HL-60 (cell line): Measurements from ENCODE around the gene IRS2.

Experiments used
- DNase-seq, 2 experiments: peaks; one replicate each; pipeline ENCODE4 v3.0.0-alpha.2; 2010 to 2020; ENCODE audit warnings: low read depth in 1 of 2, low spot score in 1 of 2
- H3K27ac ChIP-seq: fragments of 250-450 bp; sonication (Bioruptor Pico); replicated peaks from 2 replicates; pipeline ENCODE4 v1.5.1; 2020; ENCODE audit warnings: mild to moderate bottlenecking, moderate library complexity
- H3K27me3 ChIP-seq: fragments of 250-450 bp; sonication (Bioruptor Pico); 2 replicates; pipeline ENCODE4 v1.5.1; 2021; ENCODE audit warnings: mild to moderate bottlenecking, moderate library complexity; ENCODE audit not compliant: insufficient read depth, poor library complexity, severe bottlenecking
- H3K4me3 ChIP-seq: replicated peaks from 2 replicates; pipeline ENCODE4 v1.5.1; 2011; ENCODE audit warnings: mild to moderate bottlenecking, control low read depth, low read length; ENCODE audit not compliant: insufficient read depth
- CTCF ChIP-seq: IDR thresholded peaks from one replicate; pipeline ENCODE4 v1.5.1; 2011; ENCODE audit warnings: low read length, control low read depth, inconsistent platforms; ENCODE audit not compliant: insufficient read depth
- GABPA ChIP-seq: IDR thresholded peaks from 2 replicates; pipeline ENCODE4 v1.6.1; 2012; ENCODE audit warnings: low read depth
- POLR2AphosphoS5 ChIP-seq: IDR thresholded peaks from 2 replicates; pipeline ENCODE4 v1.6.1; 2012; ENCODE audit warnings: low read depth
- REST ChIP-seq: IDR thresholded peaks from 2 replicates; pipeline ENCODE4 v1.6.1; 2012; ENCODE audit warnings: low read depth; ENCODE audit not compliant: insufficient replicate concordance
- SPI1 ChIP-seq: IDR thresholded peaks from 2 replicates; pipeline ENCODE4 v1.6.1; 2012; ENCODE audit warnings: low read depth, mild to moderate bottlenecking, borderline replicate concordance

IRS2 gene

GRCh38 chr13:109760951-109761350 is 25.4 kb downstream of the IRS2 start:
- Histone ChIP-seq H3K27ac (no peak overlapping the region), H3K4me3 (no peak overlapping the region), H3K27me3 (no peaks in the 10 kb centered on the region)
- no peak for TF ChIP-seq REST
- TF ChIP-seq GABPA, result no peak
- no peak for TF ChIP-seq CTCF
- TF ChIP-seq SPI1, result no peak
- no peak for TF ChIP-seq POLR2AphosphoS5
- no peak for DNase-seq

- H3K4me3 ChIP-seq, result no peak overlapping the region
- H3K27me3 ChIP-seq, result no peaks in the 10 kb centered on the region
- H3K27ac ChIP-seq, result no peak overlapping the region
- no peak for DNase-seq
- no peak for TF ChIP-seq GABPA
- TF ChIP-seq POLR2AphosphoS5, result no peak
- no peak for TF ChIP-seq REST
- TF ChIP-seq SPI1, result no peak
- no peak for TF ChIP-seq CTCF
These were observed 26.0 kb downstream of the IRS2 start for GRCh38 chr13:109760402-109760801.

GRCh38 chr13:109759609-109760008 is 26.8 kb downstream of the IRS2 start:
- DNase-seq, result no peak
- Histone ChIP-seq H3K4me3 (no peak overlapping the region), H3K27me3 (no peaks in the 10 kb centered on the region), H3K27ac (no peak overlapping the region)
- TF ChIP-seq REST (no peak), CTCF (no peak), POLR2AphosphoS5 (no peak), SPI1 (no peak), GABPA (no peak)
